SKM-1 (cell line): Measurements from ENCODE around the gene TMEM209.
"Not testable (repeated sequence)": the region's sequence is repeated elsewhere in the genome, so short reads cannot be mapped to it uniquely, and the experiment has no call there.

Source experiments
- DNase-seq: peaks from one replicate; lab custom pipeline; 2025; ENCODE audit not compliant: unreplicated experiment; lab: John Stamatoyannopoulos, UW

Gene TMEM209

GRCh38 chr7:130218806-130219620 lies 13.8 kb upstream of the TMEM209 start:
- no peak for DNase-seq

GRCh38 chr7:130216750-130217149 lies 11.5 kb upstream of the TMEM209 start:
- DNase-seq = no peak

- no peak for DNase-seq
These were observed 10.8 kb upstream of the TMEM209 start for GRCh38 chr7:130216025-130216424.

- DNase-seq = no peak
These were observed 8.6 kb upstream of the TMEM209 start for GRCh38 chr7:130213828-130214227.

- no peak for DNase-seq
These were observed 5.2 kb upstream of the TMEM209 start for GRCh38 chr7:130210181-130210935.

- DNase-seq = no peak
These were observed 3.3 kb upstream of the TMEM209 start for GRCh38 chr7:130208516-130208915.

- DNase-seq = no peak
These were observed 2.4 kb upstream of the TMEM209 start, which contains the start of gene SSMEM1 for GRCh38 chr7:130207642-130208041. Gene SSMEM1, plus strand, starts transcription at chr7:130207860. Its CDS starts 51 bp downstream, at chr7:130207911.

GRCh38 chr7:130207033-130207432 lies 1.8 kb upstream of the TMEM209 start:
- no peak for DNase-seq

GRCh38 chr7:130201796-130202195 lies 3.4 kb downstream of the TMEM209 start:
- DNase-seq = no peak

GRCh38 chr7:130197094-130197493 lies 8.1 kb downstream of the TMEM209 start:
- DNase-seq = no peak

GRCh38 chr7:130196476-130196875 lies 8.7 kb downstream of the TMEM209 start:
- no peak for DNase-seq

GRCh38 chr7:130195396-130195795 lies 9.8 kb downstream of the TMEM209 start:
- no peak for DNase-seq

GRCh38 chr7:130191791-130192190 lies 13.4 kb downstream of the TMEM209 start:
- no peak for DNase-seq

GRCh38 chr7:130189343-130189742 lies 15.9 kb downstream of the TMEM209 start:
- no peak for DNase-seq

GRCh38 chr7:130187360-130187759 lies 17.8 kb downstream of the TMEM209 start:
- DNase-seq = no peak

- DNase-seq = not testable (repeated sequence)
These were observed 20.9 kb downstream of the TMEM209 start for GRCh38 chr7:130184349-130184748.

GRCh38 chr7:130182990-130183389 lies 22.2 kb downstream of the TMEM209 start:
- no peak for DNase-seq

GRCh38 chr7:130181263-130181605 lies 24.0 kb downstream of the TMEM209 start:
- DNase-seq = no peak

- no peak for DNase-seq
These were observed 24.5 kb downstream of the TMEM209 start for GRCh38 chr7:130180571-130181262.

- no peak for DNase-seq
These were observed 25.6 kb downstream of the TMEM209 start for GRCh38 chr7:130179631-130180030.

GRCh38 chr7:130178251-130178650 lies 27.0 kb downstream of the TMEM209 start:
- no peak for DNase-seq
